A549 (cell line): ENCODE data around the gene PRKAR1B. TPM values are rescaled to one million over a fixed set of nuclear protein-coding genes. Genes with fewer than 3 reads are reported as not detected.

Experiments used
- ATAC-seq, 2 experiments: fragments of 200-7000 bp in 1 of 2; fragments of >200 bp in 1 of 2; cut with Nextera tagmentation in 1 of 2; cut with Tn5 transposase in 1 of 2; 3 replicates each; pipeline versions ENCODE4 v1.8.0 to v1.9.1; 2018 to 2020; ENCODE audit warnings: mild to moderate bottlenecking in 1 of 2, moderate library complexity in 1 of 2
- CTCF ChIA-PET: fragments of 300-600 bp; sonication (Branson Sonifier 250); formaldehyde crosslinking; extraction: SDS; loops from one replicate; lab custom pipeline; 2021; ENCODE audit warnings: antibody characterized with exemption, inconsistent platforms; lab: Yijun Ruan, JAX
- POLR2A ChIA-PET: fragments of 350-600 bp; formaldehyde crosslinking; extraction: SDS; loops from one replicate; lab custom pipeline; 2021; ENCODE audit warnings: antibody characterized with exemption, inconsistent platforms; lab: Yijun Ruan, JAX
- DNase-seq, 2 experiments: peaks; one replicate each; pipeline versions ENCODE4 v3.0.0 to v3.0.0-alpha.2; 2011 to 2016; ENCODE audit warnings: low read depth in 1 of 2, low spot score in 1 of 2
- FAIRE-seq: peaks from 2 replicates; lab custom pipeline; 2011; peaks lifted over from hg19 to GRCh38; lab: Jason Lieb, UNC
- H3K27ac ChIP-seq, 2 experiments: fragments of >200 bp; sonication (Bioruptor Twin); formaldehyde crosslinking; 3 replicates each; pipeline ENCODE4 v1.5.1; 2016 to 2017
- H3K4me1 ChIP-seq: fragments of >200 bp; sonication (Bioruptor Twin); formaldehyde crosslinking; 3 replicates; pipeline ENCODE4 v1.6.1; 2016
- H3K4me2 ChIP-seq: fragments of >200 bp; sonication (Bioruptor Twin); formaldehyde crosslinking; 3 replicates; pipeline ENCODE4 v1.6.1; 2016
- H3K4me3 ChIP-seq: fragments of >200 bp; sonication (Bioruptor Twin); formaldehyde crosslinking; 3 replicates; pipeline ENCODE4 v1.5.1; 2016
- H3K9me3 ChIP-seq: fragments of >200 bp; sonication (Bioruptor Twin); formaldehyde crosslinking; 3 replicates; pipeline ENCODE4 v1.6.1; 2016
- BHLHE40 ChIP-seq: IDR thresholded peaks from 2 replicates; pipeline ENCODE4 v1.6.1; 2012; ENCODE audit warnings: low read depth, low read length, inconsistent platforms
- CBX2 ChIP-seq: fragments of 200-600 bp; sonication (generic); IDR thresholded peaks from 2 replicates; pipeline ENCODE4 v1.6.1; 2016; ENCODE audit warnings: low read depth, mild to moderate bottlenecking, borderline replicate concordance
- CHD2 ChIP-seq: fragments of 150-350 bp; IDR thresholded peaks from 2 replicates; pipeline ENCODE4 v1.6.1; 2014; ENCODE audit warnings: low read length; ENCODE audit not compliant: partially characterized antibody
- CHD4 ChIP-seq: fragments of 200-600 bp; sonication (generic); IDR thresholded peaks from 2 replicates; pipeline ENCODE4 v1.6.1; 2016; ENCODE audit warnings: antibody characterized with exemption, mild to moderate bottlenecking, borderline replicate concordance
- E2F6 ChIP-seq: IDR thresholded peaks from 2 replicates; pipeline ENCODE4 v1.6.1; 2012; ENCODE audit warnings: low read depth, borderline replicate concordance
- EHMT2 ChIP-seq: fragments of 200-600 bp; sonication (generic); IDR thresholded peaks from 2 replicates; pipeline ENCODE4 v1.6.1; 2016; ENCODE audit warnings: antibody characterized with exemption, low read depth, mild to moderate bottlenecking, moderate library complexity
- ESRRA ChIP-seq: fragments of 150-350 bp; IDR thresholded peaks from 2 replicates; pipeline ENCODE4 v1.6.1; 2014; ENCODE audit warnings: mild to moderate bottlenecking, low read length, borderline replicate concordance
- FOSB ChIP-seq: fragments of 250-450 bp; sonication (Bioruptor Pico); IDR thresholded peaks from 2 replicates; pipeline ENCODE4 v1.5.0; 2020; ENCODE audit warnings: mild to moderate bottlenecking, moderate library complexity
- GATA3 ChIP-seq: IDR thresholded peaks from 2 replicates; pipeline ENCODE4 v1.6.1; 2012; ENCODE audit warnings: borderline replicate concordance
- HDAC2 ChIP-seq: fragments of 200-600 bp; sonication (generic); IDR thresholded peaks from 2 replicates; pipeline ENCODE4 v1.6.1; 2016
- HOXA7 ChIP-seq: fragments of 250-450 bp; sonication (Bioruptor Pico); IDR thresholded peaks from 2 replicates; pipeline ENCODE4 v1.5.0; 2020; ENCODE audit warnings: mild to moderate bottlenecking, moderate library complexity
- HOXB13 ChIP-seq: fragments of 250-450 bp; sonication (Bioruptor Pico); IDR thresholded peaks from 2 replicates; pipeline ENCODE4 v1.5.0; 2020; ENCODE audit warnings: low read depth, mild to moderate bottlenecking, moderate library complexity
- JUN ChIP-seq, 2 experiments: fragments of >200 bp; sonication (Bioruptor Twin); formaldehyde crosslinking; IDR thresholded peaks; 2 replicates in 1 of 2; 3 replicates in 1 of 2; pipeline ENCODE4 v1.6.1; 2016 to 2017
- KDM1A ChIP-seq: fragments of 200-600 bp; sonication (generic); IDR thresholded peaks from 2 replicates; pipeline ENCODE4 v1.6.1; 2016; ENCODE audit warnings: low read depth, mild to moderate bottlenecking
- MYC ChIP-seq: IDR thresholded peaks from 2 replicates; pipeline ENCODE4 v1.6.1; 2012; ENCODE audit warnings: mild to moderate bottlenecking, inconsistent platforms, low read length, improper control_type of control experiment, borderline replicate concordance
- NFE2L2 ChIP-seq: fragments of 150-350 bp; conservative IDR thresholded peaks from 2 replicates; pipeline ENCODE4 v1.6.1; 2014; ENCODE audit warnings: low read length
- POLR2A ChIP-seq: IDR thresholded peaks from 2 replicates; pipeline ENCODE4 v1.6.1; 2012; ENCODE audit warnings: mild to moderate bottlenecking, low read length
- RARB ChIP-seq: fragments of 250-450 bp; sonication (Bioruptor Pico); IDR thresholded peaks from 2 replicates; pipeline ENCODE4 v1.8.0; 2021; ENCODE audit warnings: mild to moderate bottlenecking, moderate library complexity
- RCOR1 ChIP-seq: fragments of 150-350 bp; IDR thresholded peaks from 2 replicates; pipeline ENCODE4 v1.6.1; 2014; ENCODE audit warnings: antibody characterized with exemption, low read length, low read depth
- RFX5 ChIP-seq: fragments of 450-650 bp; IDR thresholded peaks from 2 replicates; pipeline ENCODE4 v1.7.1; 2014; ENCODE audit warnings: antibody characterized with exemption, mild to moderate bottlenecking, moderate library complexity
- RNF2 ChIP-seq: fragments of 200-600 bp; sonication (generic); IDR thresholded peaks from 2 replicates; pipeline ENCODE4 v1.6.1; 2016; ENCODE audit warnings: low read depth, mild to moderate bottlenecking, antibody characterized with exemption, moderate library complexity, borderline replicate concordance
- SMC3 ChIP-seq: fragments of >200 bp; sonication (Bioruptor Twin); formaldehyde crosslinking; IDR thresholded peaks from 3 replicates; pipeline ENCODE4 v1.6.1; 2018; ENCODE audit warnings: inconsistent platforms
- SREBF2 ChIP-seq: fragments of 450-650 bp; IDR thresholded peaks from 2 replicates; pipeline ENCODE4 v1.6.1; 2014; ENCODE audit warnings: mild to moderate bottlenecking, moderate library complexity
- ZC3H11A ChIP-seq: fragments of 450-650 bp; IDR thresholded peaks from 2 replicates; pipeline ENCODE4 v1.6.1; 2014; ENCODE audit warnings: antibody characterized with exemption, mild to moderate bottlenecking
- ZFP36 ChIP-seq: fragments of 450-650 bp; IDR thresholded peaks from 2 replicates; pipeline ENCODE4 v1.6.1; 2014; ENCODE audit warnings: borderline replicate concordance; ENCODE audit not compliant: partially characterized antibody
- WGBS: methylation state at CpG from one replicate; pipeline ENCODE4 v1.1.6; 2017; ENCODE audit errors: missing lambda C conversion rate; 5-methylcytosine and 5-hydroxymethylcytosine counted together
- polyA plus RNA-seq, 4 experiments: library from polyadenylated mRNA; depleted of rRNA in 3 of 4; stranded (reverse); fragments of >200 nt; fragmentation: RNase III in 1 of 4; extraction: RNeasy Plus Mini Kit Qiagen cat#74134 plus additional on column Dnase treatment in 1 of 4; gene quantifications; 2 replicates in 3 of 4; 3 replicates in 1 of 4; pipeline ENCODE4 v1.2.3, GENCODE V29; 2011 to 2017
- TF ChIP-seq, protein P1 (sequence below): fragments of >200 bp; sonication (Bioruptor Twin); formaldehyde crosslinking; IDR thresholded peaks from 3 replicates; pipeline ENCODE4 v1.5.1; 2016
- TF ChIP-seq, protein P2 (sequence below): fragments of 250-450 bp; sonication (Bioruptor Pico); IDR thresholded peaks from 2 replicates; pipeline ENCODE4 v1.5.0; 2020; ENCODE audit warnings: low read depth, mild to moderate bottlenecking, moderate library complexity
- TF ChIP-seq, protein P3 (sequence below): IDR thresholded peaks from 2 replicates; pipeline ENCODE4 v1.6.1; 2012

PRKAR1B gene
- polyA plus RNA-seq, 2 of the 4 experiments (the other 2 are of a cell fraction), result 10.1 to 33.7 TPM

GRCh38 chr7:742791-743190 is 15.7 kb upstream of the PRKAR1B start (continued):
- no peak for TF ChIP-seq POLR2A
- TF ChIP-seq KDM1A, result no peak
- TF ChIP-seq MYC, result no peak
- TF ChIP-seq BHLHE40, result no peak
- no peak for TF ChIP-seq SREBF2
- TF ChIP-seq, protein P1, sequence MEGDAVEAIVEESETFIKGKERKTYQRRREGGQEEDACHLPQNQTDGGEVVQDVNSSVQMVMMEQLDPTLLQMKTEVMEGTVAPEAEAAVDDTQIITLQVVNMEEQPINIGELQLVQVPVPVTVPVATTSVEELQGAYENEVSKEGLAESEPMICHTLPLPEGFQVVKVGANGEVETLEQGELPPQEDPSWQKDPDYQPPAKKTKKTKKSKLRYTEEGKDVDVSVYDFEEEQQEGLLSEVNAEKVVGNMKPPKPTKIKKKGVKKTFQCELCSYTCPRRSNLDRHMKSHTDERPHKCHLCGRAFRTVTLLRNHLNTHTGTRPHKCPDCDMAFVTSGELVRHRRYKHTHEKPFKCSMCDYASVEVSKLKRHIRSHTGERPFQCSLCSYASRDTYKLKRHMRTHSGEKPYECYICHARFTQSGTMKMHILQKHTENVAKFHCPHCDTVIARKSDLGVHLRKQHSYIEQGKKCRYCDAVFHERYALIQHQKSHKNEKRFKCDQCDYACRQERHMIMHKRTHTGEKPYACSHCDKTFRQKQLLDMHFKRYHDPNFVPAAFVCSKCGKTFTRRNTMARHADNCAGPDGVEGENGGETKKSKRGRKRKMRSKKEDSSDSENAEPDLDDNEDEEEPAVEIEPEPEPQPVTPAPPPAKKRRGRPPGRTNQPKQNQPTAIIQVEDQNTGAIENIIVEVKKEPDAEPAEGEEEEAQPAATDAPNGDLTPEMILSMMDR, result no peak
- TF ChIP-seq, protein P2, sequence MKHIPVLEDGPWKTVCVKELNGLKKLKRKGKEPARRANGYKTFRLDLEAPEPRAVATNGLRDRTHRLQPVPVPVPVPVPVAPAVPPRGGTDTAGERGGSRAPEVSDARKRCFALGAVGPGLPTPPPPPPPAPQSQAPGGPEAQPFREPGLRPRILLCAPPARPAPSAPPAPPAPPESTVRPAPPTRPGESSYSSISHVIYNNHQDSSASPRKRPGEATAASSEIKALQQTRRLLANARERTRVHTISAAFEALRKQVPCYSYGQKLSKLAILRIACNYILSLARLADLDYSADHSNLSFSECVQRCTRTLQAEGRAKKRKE (CRISPR knock-in tag), result no peak
- TF ChIP-seq GATA3, result no peak
- no peak for TF ChIP-seq NFE2L2
- TF ChIP-seq, all 56 proteins: peak for 0

DNA sequence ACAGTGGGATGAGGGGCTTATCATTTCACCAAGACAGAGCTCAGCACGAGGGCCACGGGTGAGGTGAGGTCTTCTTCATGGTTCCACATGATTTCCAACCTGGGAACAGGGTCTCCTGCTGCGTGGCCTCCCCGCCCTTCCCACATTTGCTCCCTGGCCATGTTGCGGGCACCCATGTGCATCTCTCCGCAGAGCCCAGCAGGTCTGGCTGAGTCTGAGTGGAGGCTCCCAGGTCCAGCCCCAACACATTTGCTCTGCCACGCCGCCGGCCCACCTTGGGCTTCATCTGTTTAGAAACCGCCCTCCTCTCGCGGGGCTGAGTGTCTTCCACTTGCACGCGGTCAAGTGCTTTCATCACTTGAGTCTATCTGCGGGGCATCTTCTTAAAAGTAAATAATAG is 14.8 kb upstream of the PRKAR1B start:
- DNase-seq (no peak), FAIRE-seq (no peak), ATAC-seq (no peak)
- no peaks in the 10 kb centered on the region for H3K4me1 ChIP-seq
- 87% methylated on average over 15 of the region's 15 CpGs for WGBS
- no peak for TF ChIP-seq CHD4
- TF ChIP-seq MYC, result no peak
- no peak for TF ChIP-seq HDAC2
- no peak for TF ChIP-seq EHMT2
- TF ChIP-seq JUN (IDR thresholded peaks at IDR 0.05), result no peak
- TF ChIP-seq, protein P2 (CRISPR knock-in tag), result no peak
- no peak for TF ChIP-seq SMC3
- TF ChIP-seq ZC3H11A, result no peak
- TF ChIP-seq E2F6, result no peak
- TF ChIP-seq HOXA7 (CRISPR knock-in tag), result no peak
- no peak for TF ChIP-seq FOSB (CRISPR knock-in tag)
- TF ChIP-seq RNF2, result no peak
- H3K27ac ChIP-seq, result no peak overlapping the region
- no peaks in the 10 kb centered on the region for H3K9me3 ChIP-seq
- ChIA-PET CTCF (interaction anchor here (0.9 to 1.2 kb wide), 3 partner anchors 131 to 419 kb away, joined by 3 read pairs; no protein-coding TSS in a partner anchor), POLR2A (no interaction called here)
- no peak overlapping the region for H3K4me2 ChIP-seq
- no peak overlapping the region for H3K4me3 ChIP-seq

DNA sequence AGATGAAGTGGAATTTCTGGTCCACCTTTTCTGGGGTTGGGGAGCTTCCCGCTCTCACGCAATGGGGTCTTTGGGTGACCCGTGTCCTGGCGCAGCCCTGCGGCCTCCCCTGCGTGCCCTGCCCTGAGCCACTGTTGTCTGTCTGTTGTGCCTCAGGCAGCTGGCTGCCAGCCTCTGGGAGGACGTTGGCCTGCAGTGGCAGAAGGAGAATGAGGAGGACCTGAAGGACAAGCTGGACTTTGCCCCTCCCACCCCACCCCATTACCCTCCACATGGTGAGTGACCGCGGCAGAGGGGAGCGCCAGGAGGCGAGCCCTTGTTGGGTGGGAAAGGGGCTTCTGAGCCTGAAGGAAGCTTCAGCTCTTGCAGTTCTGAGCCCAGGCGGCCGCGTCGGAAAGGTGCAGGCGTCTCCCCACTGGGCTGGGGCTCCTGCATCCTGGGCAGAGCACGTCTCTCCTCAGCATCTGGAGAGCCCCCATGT is 14.2 kb upstream of the PRKAR1B start:
- no peak for ATAC-seq
- Histone ChIP-seq H3K9me3 (no peaks in the 10 kb centered on the region), H3K4me3 (no peak overlapping the region), H3K4me1 (no peaks in the 10 kb centered on the region), H3K4me2 (no peak overlapping the region), H3K27ac (no peak overlapping the region)
- ChIA-PET POLR2A (no interaction called here), CTCF (interaction anchor here (0.9 to 1.7 kb wide), 3 partner anchors 12 to 418 kb away, joined by 3 read pairs; no protein-coding TSS in a partner anchor)
- no peak for DNase-seq
- 92% methylated on average over 8 of the region's 17 CpGs for WGBS
- FAIRE-seq, result no peak
- no peak for TF ChIP-seq HOXB13 (CRISPR knock-in tag)
- TF ChIP-seq HOXA7 (CRISPR knock-in tag), result no peak
- TF ChIP-seq CHD2, result no peak
- no peak for TF ChIP-seq ZFP36
- no peak for TF ChIP-seq RARB
- no peak for TF ChIP-seq BHLHE40
- TF ChIP-seq, protein P3, sequence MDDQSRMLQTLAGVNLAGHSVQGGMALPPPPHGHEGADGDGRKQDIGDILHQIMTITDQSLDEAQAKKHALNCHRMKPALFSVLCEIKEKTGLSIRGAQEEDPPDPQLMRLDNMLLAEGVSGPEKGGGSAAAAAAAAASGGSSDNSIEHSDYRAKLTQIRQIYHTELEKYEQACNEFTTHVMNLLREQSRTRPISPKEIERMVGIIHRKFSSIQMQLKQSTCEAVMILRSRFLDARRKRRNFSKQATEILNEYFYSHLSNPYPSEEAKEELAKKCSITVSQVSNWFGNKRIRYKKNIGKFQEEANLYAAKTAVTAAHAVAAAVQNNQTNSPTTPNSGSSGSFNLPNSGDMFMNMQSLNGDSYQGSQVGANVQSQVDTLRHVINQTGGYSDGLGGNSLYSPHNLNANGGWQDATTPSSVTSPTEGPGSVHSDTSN, result no peak
- TF ChIP-seq ZC3H11A, result no peak
- TF ChIP-seq RCOR1, result no peak
- no peak for TF ChIP-seq CBX2
- no peak for TF ChIP-seq RFX5
- TF ChIP-seq ESRRA, result no peak
